HFF-Myc (cell line): ENCODE measurements around the gene CHN2.

Experiments
- DNase-seq: peaks from one replicate; pipeline ENCODE4 v3.0.0-alpha.2; 2011; ENCODE audit warnings: low read depth; ENCODE audit errors: extremely low read depth
- H3K4me3 ChIP-seq: replicated peaks from 2 replicates; pipeline ENCODE4 v1.5.1; 2011; ENCODE audit warnings: low read depth, mild to moderate bottlenecking, control low read depth, low read length
- CTCF ChIP-seq: IDR thresholded peaks from 2 replicates; pipeline ENCODE4 v1.5.1; 2012; ENCODE audit warnings: mild to moderate bottlenecking, low read depth, low read length, control low read depth; ENCODE audit errors: missing control alignments

Gene CHN2

GRCh38 chr7:29311314-29311713, 116.7 kb downstream of the CHN2 start:
- no peak overlapping the region for H3K4me3 ChIP-seq
- TF ChIP-seq CTCF, result no peak
- DNase-seq, result no peak

DNA sequence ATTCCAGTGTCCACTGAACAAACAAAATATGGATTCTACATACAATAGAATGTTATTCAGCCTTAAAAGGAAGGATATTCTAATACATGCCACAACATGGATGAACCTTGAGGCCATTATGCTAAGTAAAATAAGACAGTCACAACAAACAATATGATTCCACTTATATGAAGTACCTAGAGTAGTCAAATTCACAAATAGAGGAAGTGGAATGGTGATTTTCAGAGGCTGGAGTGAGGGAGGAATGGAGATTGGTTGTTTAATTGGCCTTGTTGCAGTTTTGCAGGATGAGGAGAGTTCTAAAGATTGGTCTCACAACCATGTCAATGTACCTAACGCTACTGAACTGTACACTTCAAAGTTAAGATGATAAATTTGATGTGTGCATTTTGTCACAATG, 119.6 kb downstream of the CHN2 start:
- DNase-seq, result no peak
- no peak overlapping the region for H3K4me3 ChIP-seq
- no peak for TF ChIP-seq CTCF

GRCh38 chr7:29315122-29315891, 120.7 kb downstream of the CHN2 start:
- no peak for DNase-seq
- TF ChIP-seq CTCF, result no peak
- no peak overlapping the region for H3K4me3 ChIP-seq

GRCh38 chr7:29315892-29316270, 121.3 kb downstream of the CHN2 start:
- TF ChIP-seq CTCF, result no peak
- DNase-seq, result no peak

DNA sequence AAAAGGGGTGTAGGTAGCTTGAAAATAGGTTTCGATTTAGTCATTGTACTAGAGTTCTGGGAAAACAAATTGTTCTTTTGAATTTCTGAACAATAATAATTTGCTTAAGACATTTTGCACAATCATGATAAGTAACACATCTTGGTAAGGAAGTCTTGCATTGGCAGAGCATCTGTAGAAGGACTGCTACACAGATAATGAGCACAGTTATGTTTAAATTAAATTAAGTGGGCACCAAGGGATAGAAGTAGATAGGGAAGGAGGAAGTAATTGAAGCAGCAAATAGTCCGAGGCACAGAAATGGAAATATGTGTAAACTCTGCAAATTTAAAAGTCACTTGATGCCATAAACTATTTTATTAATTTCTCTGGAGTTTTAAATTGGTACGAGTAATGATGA, 122.4 kb downstream of the CHN2 start:
- no peak for TF ChIP-seq CTCF
- H3K4me3 ChIP-seq, result no peak overlapping the region
- DNase-seq, result no peak

More at GRCh38 chr7:29315892-29316270, 121.3 kb downstream of the CHN2 start:
- no peak overlapping the region for H3K4me3 ChIP-seq

DNA sequence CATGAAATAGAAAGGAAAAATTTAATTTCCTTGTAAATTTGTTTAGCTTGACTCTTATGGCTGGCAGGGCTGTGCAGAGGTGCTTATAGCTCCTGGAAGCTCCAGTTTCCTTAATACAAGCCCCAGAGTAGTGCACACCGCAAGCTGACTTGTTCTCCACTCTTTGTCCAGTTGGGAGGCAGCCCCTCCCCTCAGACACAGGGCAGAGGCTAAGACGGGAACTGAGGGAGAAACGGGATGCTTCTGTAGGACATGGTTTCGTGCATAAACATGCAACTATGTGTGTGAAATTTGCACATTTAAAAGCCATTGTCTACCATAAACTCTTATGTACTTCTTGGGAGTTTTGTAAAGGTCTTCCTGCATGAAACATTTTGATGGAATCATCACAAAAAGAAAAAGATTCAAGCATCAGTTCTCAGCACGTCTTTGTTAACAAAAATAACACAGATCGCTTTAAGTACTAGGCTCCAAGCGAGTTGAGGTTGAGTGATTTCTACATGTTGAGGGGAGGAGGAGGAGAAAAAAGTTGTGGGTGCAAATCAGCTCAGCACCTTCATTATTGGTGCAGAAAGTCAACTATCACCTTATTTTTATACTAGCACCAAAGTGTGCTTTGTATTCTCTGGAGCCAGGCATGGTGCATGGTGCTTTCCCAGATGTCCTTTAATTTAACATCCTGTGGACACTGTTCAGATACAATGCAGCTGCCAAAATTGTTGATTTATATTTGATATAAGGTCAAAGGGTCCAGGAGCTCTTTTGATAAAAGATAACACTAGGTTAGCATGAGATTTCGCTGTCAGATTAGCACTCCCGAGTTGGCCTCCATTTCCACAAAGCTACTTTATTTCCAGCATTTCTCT, 124.5 kb downstream of the CHN2 start:
- TF ChIP-seq CTCF, result no peak
- no peak overlapping the region for H3K4me3 ChIP-seq
- DNase-seq, result no peak
